ENCODE measurements around the gene CTSC.

DNA sequence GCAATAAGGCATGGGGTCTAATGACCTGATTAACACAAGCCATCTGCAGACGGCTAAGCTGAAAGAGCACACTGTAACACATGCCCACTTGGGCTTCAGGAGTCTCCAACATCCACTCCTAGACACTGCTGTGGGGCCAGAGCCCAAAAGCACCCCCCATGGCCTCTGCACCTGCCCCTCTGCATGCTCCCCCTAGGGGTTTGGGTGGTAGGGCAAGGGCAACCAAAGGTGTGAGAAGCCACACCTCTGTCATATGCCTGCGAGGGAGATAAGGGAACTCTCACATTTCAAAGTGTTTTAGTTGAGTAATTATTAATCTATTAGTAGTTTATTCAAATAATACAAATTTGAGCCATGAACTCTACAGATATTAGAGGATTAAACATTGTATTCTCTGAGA is 30.8 kb downstream of the CTSC start:
- no peak for TF ChIP-seq ZNF24 (IDR thresholded peaks at IDR 0.05)
- TF ChIP-seq, protein P1, sequence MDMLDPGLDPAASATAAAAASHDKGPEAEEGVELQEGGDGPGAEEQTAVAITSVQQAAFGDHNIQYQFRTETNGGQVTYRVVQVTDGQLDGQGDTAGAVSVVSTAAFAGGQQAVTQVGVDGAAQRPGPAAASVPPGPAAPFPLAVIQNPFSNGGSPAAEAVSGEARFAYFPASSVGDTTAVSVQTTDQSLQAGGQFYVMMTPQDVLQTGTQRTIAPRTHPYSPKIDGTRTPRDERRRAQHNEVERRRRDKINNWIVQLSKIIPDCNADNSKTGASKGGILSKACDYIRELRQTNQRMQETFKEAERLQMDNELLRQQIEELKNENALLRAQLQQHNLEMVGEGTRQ (CRISPR knock-in tag; IDR thresholded peaks at IDR 0.05): no peak
- no peak for TF ChIP-seq YY1 (IDR thresholded peaks at IDR 0.05; ENCODE audit: borderline replicate concordance in 1 of 3, control insufficient read depth in 1 of 3, extremely low read depth in 1 of 3, insufficient read depth in 3 of 3, insufficient read length in 1 of 3, insufficient replicate concordance in 2 of 3, low read depth in 1 of 3, low read length in 2 of 3)
- no peak for TF ChIP-seq GABPB1 (CRISPR knock-in tag; IDR thresholded peaks at IDR 0.05)
- no peak for TF ChIP-seq TGIF2 (CRISPR knock-in tag; IDR thresholded peaks at IDR 0.05)
- no peak for TF ChIP-seq HDAC6 (IDR thresholded peaks at IDR 0.05; ENCODE audit: low read depth, low read length)
- TF ChIP-seq, protein P2, sequence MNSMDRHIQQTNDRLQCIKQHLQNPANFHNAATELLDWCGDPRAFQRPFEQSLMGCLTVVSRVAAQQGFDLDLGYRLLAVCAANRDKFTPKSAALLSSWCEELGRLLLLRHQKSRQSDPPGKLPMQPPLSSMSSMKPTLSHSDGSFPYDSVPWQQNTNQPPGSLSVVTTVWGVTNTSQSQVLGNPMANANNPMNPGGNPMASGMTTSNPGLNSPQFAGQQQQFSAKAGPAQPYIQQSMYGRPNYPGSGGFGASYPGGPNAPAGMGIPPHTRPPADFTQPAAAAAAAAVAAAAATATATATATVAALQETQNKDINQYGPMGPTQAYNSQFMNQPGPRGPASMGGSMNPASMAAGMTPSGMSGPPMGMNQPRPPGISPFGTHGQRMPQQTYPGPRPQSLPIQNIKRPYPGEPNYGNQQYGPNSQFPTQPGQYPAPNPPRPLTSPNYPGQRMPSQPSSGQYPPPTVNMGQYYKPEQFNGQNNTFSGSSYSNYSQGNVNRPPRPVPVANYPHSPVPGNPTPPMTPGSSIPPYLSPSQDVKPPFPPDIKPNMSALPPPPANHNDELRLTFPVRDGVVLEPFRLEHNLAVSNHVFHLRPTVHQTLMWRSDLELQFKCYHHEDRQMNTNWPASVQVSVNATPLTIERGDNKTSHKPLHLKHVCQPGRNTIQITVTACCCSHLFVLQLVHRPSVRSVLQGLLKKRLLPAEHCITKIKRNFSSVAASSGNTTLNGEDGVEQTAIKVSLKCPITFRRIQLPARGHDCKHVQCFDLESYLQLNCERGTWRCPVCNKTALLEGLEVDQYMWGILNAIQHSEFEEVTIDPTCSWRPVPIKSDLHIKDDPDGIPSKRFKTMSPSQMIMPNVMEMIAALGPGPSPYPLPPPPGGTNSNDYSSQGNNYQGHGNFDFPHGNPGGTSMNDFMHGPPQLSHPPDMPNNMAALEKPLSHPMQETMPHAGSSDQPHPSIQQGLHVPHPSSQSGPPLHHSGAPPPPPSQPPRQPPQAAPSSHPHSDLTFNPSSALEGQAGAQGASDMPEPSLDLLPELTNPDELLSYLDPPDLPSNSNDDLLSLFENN (IDR thresholded peaks at IDR 0.05; ENCODE audit: low read depth in 2 of 2, low read length in 2 of 2): no peak
- TF ChIP-seq TAF1 (IDR thresholded peaks at IDR 0.05; ENCODE audit: control insufficient read depth, extremely low read depth, insufficient read depth, low read length, severe bottlenecking): no peak

Data from K562 (cell line).